Measurements from ENCODE around the gene ASB11.

DNA sequence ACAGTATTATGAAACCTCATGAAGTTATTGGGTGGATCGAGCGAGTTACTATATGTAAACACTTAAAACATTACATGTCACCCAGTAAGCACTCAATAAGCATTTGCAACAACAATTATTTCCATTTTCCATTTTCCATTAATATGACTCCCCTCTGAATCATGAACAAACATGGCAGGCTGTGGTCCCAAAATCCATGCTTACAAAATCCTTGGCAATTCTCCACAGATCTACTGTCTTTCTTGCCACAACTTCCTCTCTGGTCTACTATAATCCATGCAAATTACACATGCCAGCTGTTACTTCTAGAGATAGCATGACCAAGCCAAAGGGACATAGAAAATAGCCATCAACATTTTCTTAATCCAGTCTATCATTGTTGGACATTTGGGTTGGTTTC is 22.0 kb downstream of the ASB11 start:
- TF ChIP-seq POLR2A (IDR thresholded peaks at IDR 0.05) (no peak), EP300 (IDR thresholded peaks at IDR 0.05) (no peak)
- TF ChIP-seq, protein P1, sequence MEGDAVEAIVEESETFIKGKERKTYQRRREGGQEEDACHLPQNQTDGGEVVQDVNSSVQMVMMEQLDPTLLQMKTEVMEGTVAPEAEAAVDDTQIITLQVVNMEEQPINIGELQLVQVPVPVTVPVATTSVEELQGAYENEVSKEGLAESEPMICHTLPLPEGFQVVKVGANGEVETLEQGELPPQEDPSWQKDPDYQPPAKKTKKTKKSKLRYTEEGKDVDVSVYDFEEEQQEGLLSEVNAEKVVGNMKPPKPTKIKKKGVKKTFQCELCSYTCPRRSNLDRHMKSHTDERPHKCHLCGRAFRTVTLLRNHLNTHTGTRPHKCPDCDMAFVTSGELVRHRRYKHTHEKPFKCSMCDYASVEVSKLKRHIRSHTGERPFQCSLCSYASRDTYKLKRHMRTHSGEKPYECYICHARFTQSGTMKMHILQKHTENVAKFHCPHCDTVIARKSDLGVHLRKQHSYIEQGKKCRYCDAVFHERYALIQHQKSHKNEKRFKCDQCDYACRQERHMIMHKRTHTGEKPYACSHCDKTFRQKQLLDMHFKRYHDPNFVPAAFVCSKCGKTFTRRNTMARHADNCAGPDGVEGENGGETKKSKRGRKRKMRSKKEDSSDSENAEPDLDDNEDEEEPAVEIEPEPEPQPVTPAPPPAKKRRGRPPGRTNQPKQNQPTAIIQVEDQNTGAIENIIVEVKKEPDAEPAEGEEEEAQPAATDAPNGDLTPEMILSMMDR (IDR thresholded peaks at IDR 0.05) = no peak

Measured in stomach (tissue), 4 donors.